Inferior parietal cortex (tissue), 1 donor: Measurements from ENCODE around the gene ADAMTS6.

ENCODE experiments used
- DNase-seq: peaks from one replicate; pipeline ENCODE4 v3.0.0-alpha.2; 2016; ENCODE audit errors: extremely low spot score

ADAMTS6 gene

GRCh38 chr5:65279603-65280002, 202.1 kb downstream of the ADAMTS6 start:
- DNase-seq: no peak

GRCh38 chr5:65276178-65276890, 205.4 kb downstream of the ADAMTS6 start:
- no peak for DNase-seq

GRCh38 chr5:65271906-65272305, 209.8 kb downstream of the ADAMTS6 start:
- no peak for DNase-seq

GRCh38 chr5:65268525-65268924, 213.2 kb downstream of the ADAMTS6 start:
- DNase-seq: no peak

GRCh38 chr5:65264420-65264819, 217.3 kb downstream of the ADAMTS6 start:
- DNase-seq: no peak

- DNase-seq: no peak
Observed at GRCh38 chr5:65263321-65263720, 218.4 kb downstream of the ADAMTS6 start.

GRCh38 chr5:65262649-65263059, 219.1 kb downstream of the ADAMTS6 start:
- DNase-seq: peak; percentile 27

GRCh38 chr5:65262096-65262495, 219.6 kb downstream of the ADAMTS6 start:
- no peak for DNase-seq

- no peak for DNase-seq
Observed at GRCh38 chr5:65261499-65261898, 220.2 kb downstream of the ADAMTS6 start.

- DNase-seq: no peak
Observed at GRCh38 chr5:65255294-65255693, 226.4 kb downstream of the ADAMTS6 start.

GRCh38 chr5:65252977-65253376, 228.7 kb downstream of the ADAMTS6 start:
- DNase-seq: no peak

- DNase-seq: no peak
Observed at GRCh38 chr5:65248896-65249295, 232.8 kb downstream of the ADAMTS6 start.

GRCh38 chr5:65247594-65247993, 234.1 kb downstream of the ADAMTS6 start:
- no peak for DNase-seq

- DNase-seq: no peak
Observed at GRCh38 chr5:65246741-65247140, 235.0 kb downstream of the ADAMTS6 start.

GRCh38 chr5:65244031-65244430, 237.7 kb downstream of the ADAMTS6 start:
- no peak for DNase-seq

GRCh38 chr5:65243161-65243560, 238.6 kb downstream of the ADAMTS6 start:
- no peak for DNase-seq

- DNase-seq: no peak
Observed at GRCh38 chr5:65229841-65230240, 251.9 kb downstream of the ADAMTS6 start.

GRCh38 chr5:65213921-65214525, 267.7 kb downstream of the ADAMTS6 start:
- DNase-seq: no peak

- no peak for DNase-seq
Observed at GRCh38 chr5:65209341-65209740, 272.4 kb downstream of the ADAMTS6 start.

- no peak for DNase-seq
Observed at GRCh38 chr5:65204966-65205365, 276.8 kb downstream of the ADAMTS6 start.

- no peak for DNase-seq
Observed at GRCh38 chr5:65203746-65204145, 278.0 kb downstream of the ADAMTS6 start.

GRCh38 chr5:65199993-65200675, 281.6 kb downstream of the ADAMTS6 start:
- peak; percentile 41 for DNase-seq
